ENCODE measurements around the gene AVP.
A peak's percentile ranks its signal among the peaks of the same experiment; 100 is the strongest.

Gene AVP

GRCh38 chr20:3109350-3110302, 25.1 kb upstream of the AVP start:
- no peak for DNase-seq

GRCh38 chr20:3107464-3108025, 23.0 kb upstream of the AVP start:
- ATAC-seq (no peak), DNase-seq (no peak)

More at GRCh38 chr20:3109350-3110302, 25.1 kb upstream of the AVP start:
- no peak for ATAC-seq

- DNase-seq (no peak), ATAC-seq (no peak)
Observed at GRCh38 chr20:3106658-3107463, 22.3 kb upstream of the AVP start.

GRCh38 chr20:3106185-3106584, 21.7 kb upstream of the AVP start:
- DNase-seq (no peak), ATAC-seq (no peak)

- DNase-seq (no peak), ATAC-seq (no peak)
Observed at GRCh38 chr20:3105256-3106137, 21.0 kb upstream of the AVP start.

- no peak for DNase-seq
- ATAC-seq: no peak
Observed at GRCh38 chr20:3103369-3104032, 19.0 kb upstream of the AVP start.

- DNase-seq: no peak
- no peak for ATAC-seq
Observed at GRCh38 chr20:3102575-3103368, 18.2 kb upstream of the AVP start.

- ATAC-seq (peak; percentile 92), DNase-seq (peak; percentile 80)
Observed at GRCh38 chr20:3101737-3102574, 17.4 kb upstream of the AVP start.

- DNase-seq (no peak), ATAC-seq (no peak)
Observed at GRCh38 chr20:3101251-3101650, 16.7 kb upstream of the AVP start.

- no peak for ATAC-seq
Observed at GRCh38 chr20:3100480-3100879, 16.0 kb upstream of the AVP start.

GRCh38 chr20:3094848-3095629, 10.5 kb upstream of the AVP start:
- no peak for ATAC-seq
- DNase-seq: no peak

More at GRCh38 chr20:3100480-3100879, 16.0 kb upstream of the AVP start:
- DNase-seq: no peak

- DNase-seq (peak; percentile 21), ATAC-seq (peak; percentile 26)
Observed at GRCh38 chr20:3093861-3094361, 9.4 kb upstream of the AVP start.

- ATAC-seq (peak; percentile 67), DNase-seq (peak; percentile 57)
Observed at GRCh38 chr20:3092611-3093379, 8.3 kb upstream of the AVP start.

GRCh38 chr20:3090565-3090964, 6.0 kb upstream of the AVP start:
- ATAC-seq: no peak
- no peak for DNase-seq

GRCh38 chr20:3088031-3088430, 3.5 kb upstream of the AVP start:
- DNase-seq (no peak), ATAC-seq (no peak)

- DNase-seq: no peak
- ATAC-seq: no peak
Observed at GRCh38 chr20:3085571-3086072, 1.1 kb upstream of the AVP start.

- no peak for ATAC-seq
- no peak for DNase-seq
Observed at GRCh38 chr20:3084986-3085360, 449 bp upstream of the AVP start.

All from stimulated activated naive CD8-positive, alpha-beta T cell treated with anti-CD3 and anti-CD28 coated beads, Interleukin-15, Interleukin-2, amounts not matched to agents 100 U/mL and 50 U/mL, for 24 hours (primary cell).